Aorta (tissue), 5 donors: ENCODE measurements around the gene LASP1. TPM values are rescaled to one million over a fixed set of nuclear protein-coding genes. Genes with fewer than 3 reads are reported as not detected.
"Not testable (repeated sequence)": the region's sequence is repeated elsewhere in the genome, so short reads cannot be mapped to it uniquely, and the experiment has no call there.

Experiments used
- ATAC-seq: fragments of 200-7000 bp; cut with Tn5 transposase; one replicate; pipeline ENCODE4 v1.9.1; 2022; ENCODE audit warnings: moderate library complexity; ENCODE audit not compliant: low FRiP score
- DNase-seq, 2 donors: peaks; one replicate each; pipeline ENCODE4 v3.0.0-alpha.2; 2020
- H3K27ac ChIP-seq, 2 donors: one replicate each; pipeline ENCODE4 v1.5.1; 2013; ENCODE audit warnings: low read length in 2 of 2, mild to moderate bottlenecking in 2 of 2, moderate library complexity in 2 of 2, control low read depth in 1 of 2, inconsistent platforms in 1 of 2, low read depth in 1 of 2
- H3K27me3 ChIP-seq, 2 donors: one replicate each; pipeline ENCODE4 v1.6.1; 2013; ENCODE audit warnings: control low read depth in 1 of 2, low read length in 1 of 2, mild to moderate bottlenecking in 1 of 2, moderate library complexity in 1 of 2; ENCODE audit not compliant: insufficient read depth in 2 of 2, control insufficient read depth in 1 of 2
- H3K36me3 ChIP-seq, 2 donors: one replicate each; pipeline ENCODE4 v1.6.1; 2013; ENCODE audit warnings: control low read depth in 1 of 2, low read length in 1 of 2, mild to moderate bottlenecking in 1 of 2; ENCODE audit not compliant: insufficient read depth in 2 of 2, control insufficient read depth in 1 of 2
- H3K4me1 ChIP-seq, 2 donors: one replicate each; pipeline ENCODE4 v1.6.1; 2013; ENCODE audit warnings: low read length in 2 of 2, control low read depth in 1 of 2, mild to moderate bottlenecking in 1 of 2, moderate library complexity in 1 of 2; ENCODE audit not compliant: insufficient read depth in 2 of 2, control insufficient read depth in 1 of 2
- H3K4me3 ChIP-seq, 2 donors: one replicate each; pipeline ENCODE4 v1.5.1; 2013; ENCODE audit warnings: low read length in 2 of 2, control low read depth in 1 of 2, mild to moderate bottlenecking in 1 of 2
- H3K9me3 ChIP-seq: one replicate; pipeline ENCODE4 v1.6.1; 2013; ENCODE audit warnings: mild to moderate bottlenecking, low read length; ENCODE audit not compliant: control insufficient read depth
- WGBS, 2 donors: extraction: QIAGEN DNeasy Blood & Tissue Kit; methylation state at CpG; one replicate each; pipeline ENCODE4 v1.1.7; 2013; 5-methylcytosine and 5-hydroxymethylcytosine counted together
- intact Hi-C, 2 donors: fragments of 100-400 bp; cut with DNase I; formaldehyde crosslinking; loops; one replicate each; pipeline versions ENCODE4 v1.14.2 to v1.15.0; 2022
- polyA plus RNA-seq, 2 donors: library from polyadenylated mRNA; stranded (reverse); fragments of 200-250 nt; gene quantifications; one replicate each; pipeline ENCODE4 v1.2.3, GENCODE V29; 2013
- total RNA-seq, 2 donors: library from RNA; stranded (reverse); fragmentation: NEBNext Ultra II Directional; extraction: Animal tissue kit (Norgen Biotek cat#: 25700); gene quantifications; one replicate each; pipeline ENCODE4 v1.2.1, GENCODE V29; 2021
- donor health status: healthy with polysubstance abuse.
- donor health status: Bipolar disorder and iron deficiency.
- donor health status: DM: no; HTN: no; CAD: no.
- donor health status: DM: no; HTN: no; CAD: no.
- donor health status: DM: yes; HTN: yes; CAD: no.

The LASP1 gene
- total and polyA plus RNA-seq, 4 donors, result 68.5 to 169 (median 107) TPM

GRCh38 chr17:38939987-38940386, 70.1 kb downstream of the LASP1 start:
- Histone ChIP-seq H3K27ac (no peak overlapping the region), H3K27me3 (no peaks in the 10 kb centered on the region), H3K36me3 (no peaks in the 10 kb centered on the region), H3K9me3 (no peaks in the 10 kb centered on the region), H3K4me3 (no peak overlapping the region), H3K4me1 (peaks cover 0 to 2% of the 10 kb centered on the region in 2 donors)
- ATAC-seq, result no peak
- no peak for DNase-seq
- intact Hi-C loops, result no loop called here

- no peak for ATAC-seq
- H3K36me3 ChIP-seq, result no peaks in the 10 kb centered on the region
- no peak overlapping the region for H3K27ac ChIP-seq
- intact Hi-C loops, result no loop called here
- no peak overlapping the region for H3K4me3 ChIP-seq
- H3K27me3 ChIP-seq, result no peaks in the 10 kb centered on the region
- WGBS, 2 donors, result 90 to 92% methylated on average over 1 of the region's 1 CpG
- peaks cover 0 to 2% of the 10 kb centered on the region in 2 donors for H3K4me1 ChIP-seq
- no peak for DNase-seq
- no peaks in the 10 kb centered on the region for H3K9me3 ChIP-seq
These were observed 70.5 kb downstream of the LASP1 start for GRCh38 chr17:38940404-38940803.

GRCh38 chr17:38942696-38943334, 73.0 kb downstream of the LASP1 start:
- H3K4me1 ChIP-seq, result peaks cover 0 to 2% of the 10 kb centered on the region in 2 donors
- H3K4me3 ChIP-seq, result no peak overlapping the region
- 4 to 11% methylated on average over 4 of the region's 4 CpGs for WGBS, 2 donors
- no peaks in the 10 kb centered on the region for H3K9me3 ChIP-seq
- intact Hi-C loops, result no loop called here
- H3K27ac ChIP-seq, result no peak overlapping the region
- no peaks in the 10 kb centered on the region for H3K36me3 ChIP-seq
- H3K27me3 ChIP-seq, result no peaks in the 10 kb centered on the region
- DNase-seq (no peak), ATAC-seq (no peak)

GRCh38 chr17:38943607-38944006, 73.7 kb downstream of the LASP1 start:
- H3K9me3 ChIP-seq, result no peaks in the 10 kb centered on the region
- H3K4me3 ChIP-seq, result no peak overlapping the region
- H3K4me1 ChIP-seq, result peaks cover 0 to 2% of the 10 kb centered on the region in 2 donors
- no peak overlapping the region for H3K27ac ChIP-seq
- 74 to 79% methylated on average over 8 of the region's 8 CpGs for WGBS, 2 donors
- no peaks in the 10 kb centered on the region for H3K27me3 ChIP-seq
- intact Hi-C loops, result no loop called here
- no peak for DNase-seq
- H3K36me3 ChIP-seq, result no peaks in the 10 kb centered on the region
- ATAC-seq, result no peak

- ATAC-seq, result no peak
- no peaks in the 10 kb centered on the region for H3K36me3 ChIP-seq
- H3K4me1 ChIP-seq, result peaks cover 0 to 2% of the 10 kb centered on the region in 2 donors
- DNase-seq, result no peak
- intact Hi-C loops, result no loop called here
- no peak overlapping the region for H3K4me3 ChIP-seq
- WGBS, 2 donors, result 94 to 100% methylated on average over 2 of the region's 2 CpGs
- no peak overlapping the region for H3K27ac ChIP-seq
- no peaks in the 10 kb centered on the region for H3K27me3 ChIP-seq
- no peaks in the 10 kb centered on the region for H3K9me3 ChIP-seq
These were observed 77.3 kb downstream of the LASP1 start for GRCh38 chr17:38947189-38947588.

DNA sequence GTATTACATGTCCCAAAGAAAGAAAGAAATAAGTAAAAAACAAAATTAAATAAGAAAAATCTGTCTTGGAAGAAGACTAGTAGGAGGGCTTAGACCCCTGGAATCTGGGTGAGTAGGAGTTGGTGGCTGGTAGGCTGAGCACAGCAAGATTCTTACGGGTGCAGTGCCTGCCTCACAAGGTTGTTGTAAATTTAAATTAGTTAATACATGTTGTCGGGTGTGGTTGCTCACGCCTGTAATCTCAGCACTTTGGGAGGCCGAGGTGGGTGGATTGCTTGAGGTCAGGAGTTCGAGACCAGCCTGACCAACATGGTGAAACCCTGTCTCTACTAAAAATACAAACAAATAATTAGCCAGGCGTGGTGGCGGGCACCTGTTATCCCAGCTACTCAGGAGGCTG, 83.9 kb downstream of the LASP1 start:
- H3K4me3 ChIP-seq, H3K4me1 ChIP-seq, H3K9me3 ChIP-seq, DNase-seq, H3K36me3 ChIP-seq, intact Hi-C loops, H3K27ac ChIP-seq, ATAC-seq, H3K27me3 ChIP-seq: not testable (repeated sequence)
- 95 to 98% methylated on average over 7 of the region's 7 CpGs for WGBS, 2 donors

DNA sequence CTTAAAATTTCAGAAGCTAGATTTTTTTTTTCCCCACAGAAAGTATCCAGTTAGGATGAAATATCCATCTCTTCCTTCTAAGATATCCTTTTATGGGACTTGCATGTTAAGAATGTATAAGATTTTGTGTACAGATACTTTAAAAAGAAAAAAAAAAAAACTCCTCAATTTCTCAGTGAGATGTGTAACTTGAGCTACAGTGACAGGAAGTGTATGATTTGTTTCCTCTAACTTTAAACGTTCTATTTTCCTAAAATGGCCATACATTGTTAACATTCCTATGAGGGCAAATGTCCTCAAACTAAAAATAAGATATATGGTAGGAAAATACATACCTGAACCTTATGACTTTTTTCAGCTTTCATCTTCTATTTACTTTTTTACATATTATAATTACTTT, 88.5 kb downstream of the LASP1 start:
- DNase-seq (no peak), ATAC-seq (no peak)
- Histone ChIP-seq H3K27me3 (no peaks in the 10 kb centered on the region), H3K27ac (peak overlapping the region in 1 of 2 donors; percentile 28), H3K4me3 (no peak overlapping the region), H3K4me1 (no peaks in the 10 kb centered on the region), H3K9me3 (no peaks in the 10 kb centered on the region), H3K36me3 (no peaks in the 10 kb centered on the region)
- intact Hi-C loops, result no loop called here
- 0 to 1% methylated on average over 1 of the region's 1 CpG for WGBS, 2 donors

GRCh38 chr17:38958756-38959155, 88.9 kb downstream of the LASP1 start:
- Histone ChIP-seq H3K27ac (no peak overlapping the region), H3K36me3 (no peaks in the 10 kb centered on the region), H3K4me3 (no peak overlapping the region), H3K27me3 (no peaks in the 10 kb centered on the region), H3K4me1 (no peaks in the 10 kb centered on the region), H3K9me3 (no peaks in the 10 kb centered on the region)
- intact Hi-C loops, result no loop called here
- DNase-seq (no peak), ATAC-seq (no peak)

- Histone ChIP-seq H3K36me3 (no peaks in the 10 kb centered on the region), H3K4me1 (no peaks in the 10 kb centered on the region), H3K9me3 (no peaks in the 10 kb centered on the region), H3K4me3 (no peak overlapping the region), H3K27me3 (no peaks in the 10 kb centered on the region), H3K27ac (peak overlapping the region in 1 of 2 donors; percentile 12)
- intact Hi-C loops, result no loop called here
- 42 to 54% methylated on average over 3 of the region's 3 CpGs for WGBS, 2 donors
- no peak for ATAC-seq
- DNase-seq, result no peak
These were observed 89.7 kb downstream of the LASP1 start for GRCh38 chr17:38959508-38959907.
